ENCODE data around the gene SERPINA5. TPM values are rescaled to one million over a fixed set of nuclear protein-coding genes. Genes with fewer than 3 reads are reported as not detected.
A peak's percentile ranks its signal among the peaks of the same experiment; 100 is the strongest.

Gene SERPINA5
- total RNA-seq, 1 experiment from 2014 or later, result 0.35 TPM

GRCh38 chr14:94617988-94618822 lies 37.0 kb downstream of the SERPINA5 start:
- intact Hi-C loops (cut with micrococcal nuclease), result no loop called here
- TF ChIP-seq CTCF (IDR thresholded peaks at IDR 0.05; ENCODE audit: unreplicated experiment), result no peak
- CTCF ChIA-PET, result interaction anchor here (1.2 kb wide), 2 partner anchors 13 to 482 kb away, joined by 4 read pairs; no protein-coding TSS in a partner anchor
- no peaks in the 10 kb centered on the region for H3K27me3 Mint-ChIP-seq (ENCODE audit: insufficient read depth, unreplicated experiment)
- H3K4me1 Mint-ChIP-seq (ENCODE audit: insufficient read depth, unreplicated experiment), result no peaks in the 10 kb centered on the region
- H3K4me3 Mint-ChIP-seq (ENCODE audit: unreplicated experiment), result no peak overlapping the region
- H3K27ac Mint-ChIP-seq (ENCODE audit: low read depth, unreplicated experiment), result no peak overlapping the region
- no TSS peak for BruUV-seq (replicated peaks)
- POLR2A ChIA-PET, result no interaction called here
- DNase-seq (ENCODE audit: unreplicated experiment), result no peak
- H3K36me3 Mint-ChIP-seq (ENCODE audit: insufficient read depth, unreplicated experiment), result peaks cover 56% of the 10 kb centered on the region
- H3K9me3 Mint-ChIP-seq (ENCODE audit: unreplicated experiment), result peaks cover 44% of the 10 kb centered on the region

GRCh38 chr14:94619297-94619696 lies 38.1 kb downstream of the SERPINA5 start:
- intact Hi-C loops (cut with micrococcal nuclease), result no loop called here
- Mint-ChIP-seq H3K4me3 (ENCODE audit: unreplicated experiment) (no peak overlapping the region), H3K9me3 (ENCODE audit: unreplicated experiment) (peaks cover 44% of the 10 kb centered on the region), H3K27ac (ENCODE audit: low read depth, unreplicated experiment) (no peak overlapping the region), H3K27me3 (ENCODE audit: insufficient read depth, unreplicated experiment) (no peaks in the 10 kb centered on the region), H3K36me3 (ENCODE audit: insufficient read depth, unreplicated experiment) (peaks cover 51% of the 10 kb centered on the region), H3K4me1 (ENCODE audit: insufficient read depth, unreplicated experiment) (no peaks in the 10 kb centered on the region)
- CTCF ChIA-PET, result interaction anchor here (0.6 kb wide), 1 partner anchor 477 kb away, joined by 3 read pairs; no protein-coding TSS in a partner anchor
- POLR2A ChIA-PET, result no interaction called here
- no TSS peak for BruUV-seq (replicated peaks)
- no peak for DNase-seq (ENCODE audit: unreplicated experiment)
- no peak for TF ChIP-seq CTCF (IDR thresholded peaks at IDR 0.05; ENCODE audit: unreplicated experiment)

GRCh38 chr14:94620597-94620996 lies 39.4 kb downstream of the SERPINA5 start:
- no TSS peak for BruUV-seq (replicated peaks)
- no peaks in the 10 kb centered on the region for H3K4me1 Mint-ChIP-seq (ENCODE audit: insufficient read depth, unreplicated experiment)
- H3K9me3 Mint-ChIP-seq (ENCODE audit: unreplicated experiment), result peaks cover 44% of the 10 kb centered on the region
- no peak for DNase-seq (ENCODE audit: unreplicated experiment)
- POLR2A ChIA-PET, result interaction anchor here (0.9 kb wide), 1 partner anchor 9 kb away, joined by 3 read pairs; no protein-coding TSS in a partner anchor
- H3K36me3 Mint-ChIP-seq (ENCODE audit: insufficient read depth, unreplicated experiment), result peaks cover 46% of the 10 kb centered on the region
- H3K27ac Mint-ChIP-seq (ENCODE audit: low read depth, unreplicated experiment), result peak overlapping the region; percentile 35
- TF ChIP-seq CTCF (IDR thresholded peaks at IDR 0.05; ENCODE audit: unreplicated experiment), result no peak
- no peaks in the 10 kb centered on the region for H3K27me3 Mint-ChIP-seq (ENCODE audit: insufficient read depth, unreplicated experiment)
- CTCF ChIA-PET, result no interaction called here
- H3K4me3 Mint-ChIP-seq (ENCODE audit: unreplicated experiment), result no peak overlapping the region
- intact Hi-C loops (cut with micrococcal nuclease), result no loop called here

- Mint-ChIP-seq H3K36me3 (ENCODE audit: insufficient read depth, unreplicated experiment) (peaks cover 42% of the 10 kb centered on the region), H3K4me3 (ENCODE audit: unreplicated experiment) (no peak overlapping the region), H3K27ac (ENCODE audit: low read depth, unreplicated experiment) (no peak overlapping the region), H3K27me3 (ENCODE audit: insufficient read depth, unreplicated experiment) (no peaks in the 10 kb centered on the region), H3K9me3 (ENCODE audit: unreplicated experiment) (peaks cover 37% of the 10 kb centered on the region), H3K4me1 (ENCODE audit: insufficient read depth, unreplicated experiment) (no peaks in the 10 kb centered on the region)
- DNase-seq (ENCODE audit: unreplicated experiment), result no peak
- intact Hi-C loops (cut with micrococcal nuclease), result no loop called here
- CTCF ChIA-PET, result interaction anchor here (0.6 kb wide), 1 partner anchor 129 kb away, joined by 3 read pairs; no protein-coding TSS in a partner anchor
- TF ChIP-seq CTCF (IDR thresholded peaks at IDR 0.05; ENCODE audit: unreplicated experiment), result no peak
- no TSS peak for BruUV-seq (replicated peaks)
- POLR2A ChIA-PET, result no interaction called here
These were observed 40.3 kb downstream of the SERPINA5 start for GRCh38 chr14:94621358-94622134.
